BE2C (cell line): ENCODE results near the gene TMCC1.

Experiments used
- DNase-seq: peaks from one replicate; pipeline ENCODE4 v3.0.0-alpha.2; 2020
- H3K27me3 ChIP-seq: fragments of 250-450 bp; sonication (Bioruptor Pico); 2 replicates; pipeline ENCODE4 v1.5.1; 2020; ENCODE audit warnings: mild to moderate bottlenecking
- H3K36me3 ChIP-seq: fragments of 250-450 bp; sonication (Bioruptor Pico); 2 replicates; pipeline ENCODE4 v1.5.1; 2020; ENCODE audit warnings: mild to moderate bottlenecking
- H3K4me1 ChIP-seq: fragments of 250-450 bp; sonication (Bioruptor Pico); 2 replicates; pipeline ENCODE4 v1.5.1; 2020
- H3K4me3 ChIP-seq: 2 replicates; pipeline ENCODE4 v1.5.1; 2011; ENCODE audit warnings: low read depth, low read length
- H3K9me3 ChIP-seq: fragments of 250-450 bp; sonication (Bioruptor Pico); 2 replicates; pipeline ENCODE4 v1.5.1; 2020
- CTCF ChIP-seq: IDR thresholded peaks from 2 replicates; pipeline ENCODE4 v1.5.1; 2012; ENCODE audit warnings: mild to moderate bottlenecking, low read depth, low read length

Gene TMCC1

GRCh38 chr3:129936757-129937156 lies 43.2 kb upstream of the TMCC1 start:
- peak overlapping the region; percentile 54 for H3K4me3 ChIP-seq
- TF ChIP-seq CTCF: no peak
- H3K36me3 ChIP-seq: no peaks in the 10 kb centered on the region
- peak; percentile 43 for DNase-seq
- H3K9me3 ChIP-seq: no peaks in the 10 kb centered on the region
- no peaks in the 10 kb centered on the region for H3K27me3 ChIP-seq
- 0 out of 2 replicates have a peak, but pooled peaks cover 3% of the 10 kb centered on the region for H3K4me1 ChIP-seq

GRCh38 chr3:129934234-129935123 lies 41.0 kb upstream of the TMCC1 start:
- TF ChIP-seq CTCF: peak; percentile 89
- Histone ChIP-seq H3K27me3 (no peaks in the 10 kb centered on the region), H3K4me1 (0 out of 2 replicates have a peak, but pooled peaks cover 3% of the 10 kb centered on the region), H3K36me3 (no peaks in the 10 kb centered on the region), H3K4me3 (peak overlapping the region; percentile 27), H3K9me3 (no peaks in the 10 kb centered on the region)
- peak; percentile 45 for DNase-seq

- no peak for TF ChIP-seq CTCF
Measured at GRCh38 chr3:129933471-129933870, 40.0 kb upstream of the TMCC1 start.

GRCh38 chr3:129929383-129929782 lies 35.9 kb upstream of the TMCC1 start:
- Histone ChIP-seq H3K36me3 (no peaks in the 10 kb centered on the region), H3K4me3 (no peak overlapping the region), H3K4me1 (no peaks in the 10 kb centered on the region), H3K9me3 (no peaks in the 10 kb centered on the region), H3K27me3 (no peaks in the 10 kb centered on the region; the same call in 1 of the 2 replicates)
- no peak for DNase-seq
- TF ChIP-seq CTCF: no peak

More at GRCh38 chr3:129933471-129933870, 40.0 kb upstream of the TMCC1 start:
- Histone ChIP-seq H3K36me3 (no peaks in the 10 kb centered on the region), H3K9me3 (no peaks in the 10 kb centered on the region), H3K27me3 (no peaks in the 10 kb centered on the region), H3K4me1 (0 out of 2 replicates have a peak, but pooled peaks cover 3% of the 10 kb centered on the region), H3K4me3 (no peak overlapping the region)
- no peak for DNase-seq

GRCh38 chr3:129927072-129927471 lies 33.6 kb upstream of the TMCC1 start:
- DNase-seq: no peak
- TF ChIP-seq CTCF: no peak
- Histone ChIP-seq H3K9me3 (no peaks in the 10 kb centered on the region), H3K4me1 (no peaks in the 10 kb centered on the region), H3K27me3 (no peaks in the 10 kb centered on the region; the same call in 1 of the 2 replicates), H3K36me3 (no peaks in the 10 kb centered on the region), H3K4me3 (no peak overlapping the region)

- Histone ChIP-seq H3K4me3 (no peak overlapping the region), H3K4me1 (no peaks in the 10 kb centered on the region), H3K36me3 (no peaks in the 10 kb centered on the region), H3K27me3 (no peaks in the 10 kb centered on the region), H3K9me3 (peaks cover 14% of the 10 kb centered on the region)
- no peak for TF ChIP-seq CTCF
- DNase-seq: no peak
Measured at GRCh38 chr3:129919806-129920205, 26.3 kb upstream of the TMCC1 start.
